H9 (cell line): ENCODE data around the gene GABARAP. TPM values are rescaled to one million over a fixed set of nuclear protein-coding genes. Genes with fewer than 3 reads are reported as not detected.
"Not testable (repeated sequence)": the region's sequence is repeated elsewhere in the genome, so short reads cannot be mapped to it uniquely, and the experiment has no call there.

Experiments used
- DNase-seq: peaks from one replicate; pipeline ENCODE4 v3.0.0-alpha.2; 2017
- H2AFZ ChIP-seq: one replicate; pipeline ENCODE4 v1.6.1; 2013; ENCODE audit warnings: mild to moderate bottlenecking, low read length, control low read depth, moderate library complexity
- H2AK5ac ChIP-seq: 2 replicates; pipeline ENCODE4 v1.6.1; 2013; ENCODE audit warnings: low read length, control low read depth, mixed read lengths; ENCODE audit not compliant: insufficient read length
- H2BK120ac ChIP-seq: one replicate; pipeline ENCODE4 v1.6.1; 2013; ENCODE audit warnings: low read depth, mild to moderate bottlenecking, low read length, control low read depth, inconsistent platforms; ENCODE audit not compliant: poor library complexity, severe bottlenecking
- H2BK12ac ChIP-seq: 2 replicates; pipeline ENCODE4 v1.6.1; 2013; ENCODE audit warnings: low read length, control low read depth, mixed read lengths, low read depth; ENCODE audit not compliant: insufficient read length
- H2BK15ac ChIP-seq: 2 replicates; pipeline ENCODE4 v1.6.1; 2013; ENCODE audit warnings: low read depth, low read length, control low read depth
- H2BK20ac ChIP-seq: one replicate; pipeline ENCODE4 v1.6.1; 2013; ENCODE audit warnings: low read depth, mild to moderate bottlenecking, low read length, control low read depth, inconsistent platforms; ENCODE audit not compliant: poor library complexity, severe bottlenecking
- H2BK5ac ChIP-seq: 2 replicates; pipeline ENCODE4 v1.6.1; 2013; ENCODE audit warnings: low read length, control low read depth, mixed read lengths; ENCODE audit not compliant: insufficient read length
- H3K14ac ChIP-seq: 2 replicates; pipeline ENCODE4 v1.6.1; 2013; ENCODE audit warnings: low read length, control low read depth; ENCODE audit not compliant: insufficient read depth
- H3K18ac ChIP-seq: 2 replicates; pipeline ENCODE4 v1.6.1; 2013; ENCODE audit warnings: low read depth, mild to moderate bottlenecking, mixed read lengths, low read length, control low read depth; ENCODE audit not compliant: insufficient read length
- H3K23ac ChIP-seq: 2 replicates; pipeline ENCODE4 v1.6.1; 2013; ENCODE audit warnings: low read length, control low read depth, mixed read lengths, low read depth; ENCODE audit not compliant: insufficient read length
- H3K23me2 ChIP-seq: 2 replicates; pipeline ENCODE4 v1.6.1; 2013; ENCODE audit warnings: low read depth, mild to moderate bottlenecking, mixed read lengths, low read length, control low read depth; ENCODE audit not compliant: insufficient read length, poor library complexity, severe bottlenecking
- H3K27ac ChIP-seq: 2 replicates; pipeline ENCODE4 v1.5.1; 2013; ENCODE audit warnings: low read length, control low read depth, mixed read lengths, low read depth; ENCODE audit not compliant: insufficient read length
- H3K27me3 ChIP-seq: 2 replicates; pipeline ENCODE4 v1.6.1; 2013; ENCODE audit warnings: low read length, control low read depth, inconsistent platforms; ENCODE audit not compliant: insufficient read depth
- H3K4ac ChIP-seq: 2 replicates; pipeline ENCODE4 v1.6.1; 2013; ENCODE audit warnings: low read depth, mild to moderate bottlenecking, control low read depth, inconsistent platforms, low read length, moderate library complexity
- H3K4me1 ChIP-seq: 2 replicates; pipeline ENCODE4 v1.6.1; 2013; ENCODE audit warnings: low read length, control low read depth, inconsistent platforms; ENCODE audit not compliant: insufficient read depth
- H3K4me2 ChIP-seq: 2 replicates; pipeline ENCODE4 v1.6.1; 2013; ENCODE audit warnings: low read length, control low read depth, mixed read lengths; ENCODE audit not compliant: insufficient read length, insufficient read depth
- H3K56ac ChIP-seq: 2 replicates; pipeline ENCODE4 v1.6.1; 2013; ENCODE audit warnings: low read depth, mild to moderate bottlenecking, mixed read lengths, low read length, control low read depth; ENCODE audit not compliant: insufficient read length
- H3K79me1 ChIP-seq: 2 replicates; pipeline ENCODE4 v1.6.1; 2013; ENCODE audit warnings: low read depth, mild to moderate bottlenecking, moderate library complexity, low read length, control low read depth, inconsistent platforms; ENCODE audit not compliant: insufficient read depth, poor library complexity, severe bottlenecking
- H3K79me2 ChIP-seq: 2 replicates; pipeline ENCODE4 v1.6.1; 2013; ENCODE audit warnings: low read length, control low read depth, inconsistent platforms; ENCODE audit not compliant: insufficient read depth
- H3K9ac ChIP-seq: 2 replicates; pipeline ENCODE4 v1.6.1; 2013; ENCODE audit warnings: low read length, control low read depth, mixed read lengths; ENCODE audit not compliant: insufficient read length; ENCODE audit errors: extremely low read depth
- H3K9me3 ChIP-seq: one replicate; pipeline ENCODE4 v1.6.1; 2013; ENCODE audit warnings: low read depth, low read length, inconsistent platforms; ENCODE audit not compliant: control insufficient read depth
- H3T11ph ChIP-seq: one replicate; pipeline ENCODE4 v1.6.1; 2013; ENCODE audit warnings: mild to moderate bottlenecking, low read length, control low read depth, inconsistent platforms
- H4K20me1 ChIP-seq: one replicate; pipeline ENCODE4 v1.6.1; 2013; ENCODE audit not compliant: control insufficient read depth, insufficient read length, insufficient read depth
- H4K5ac ChIP-seq: 2 replicates; pipeline ENCODE4 v1.6.1; 2013; ENCODE audit warnings: low read depth, mild to moderate bottlenecking, mixed read lengths, low read length, control low read depth; ENCODE audit not compliant: insufficient read length
- H4K8ac ChIP-seq: replicated peaks from 2 replicates; pipeline ENCODE4 v1.6.1; 2013; ENCODE audit warnings: low read length, control low read depth, mixed read lengths, low read depth; ENCODE audit not compliant: insufficient read length
- H4K91ac ChIP-seq: 2 replicates; pipeline ENCODE4 v1.6.1; 2013; ENCODE audit warnings: low read depth, mild to moderate bottlenecking, moderate library complexity, mixed read lengths, low read length, control low read depth; ENCODE audit not compliant: insufficient read length
- H3K27ac Mint-ChIP-seq, 3 experiments: 2 replicates in 2 of 3; 3 replicates in 1 of 3; pipeline ENCODE4 v1.8.0; 2020 to 2021; ENCODE audit warnings: mixed read lengths in 3 of 3, mild to moderate bottlenecking in 1 of 3, moderate library complexity in 1 of 3
- H3K27me3 Mint-ChIP-seq: 2 replicates; pipeline ENCODE4 v1.8.0; 2021; ENCODE audit warnings: low read depth, mild to moderate bottlenecking, moderate library complexity, mixed read lengths
- H3K36me3 Mint-ChIP-seq, 3 experiments: 2 replicates in 2 of 3; 3 replicates in 1 of 3; pipeline ENCODE4 v1.8.0; 2020 to 2021; ENCODE audit warnings: low read depth in 3 of 3, mixed read lengths in 3 of 3; ENCODE audit not compliant: insufficient read depth in 1 of 3
- H3K4me1 Mint-ChIP-seq, 2 experiments: 2 replicates each; pipeline ENCODE4 v1.8.0; 2020; ENCODE audit warnings: mixed read lengths in 2 of 2
- H3K4me3 Mint-ChIP-seq, 2 experiments: 2 replicates in 1 of 2; 3 replicates in 1 of 2; pipeline ENCODE4 v1.8.0; 2020 to 2021; ENCODE audit warnings: mild to moderate bottlenecking in 2 of 2, mixed read lengths in 2 of 2, moderate library complexity in 1 of 2
- H3K9me3 Mint-ChIP-seq, 2 experiments: 2 replicates in 1 of 2; 3 replicates in 1 of 2; pipeline ENCODE4 v1.8.0; 2020; ENCODE audit warnings: mild to moderate bottlenecking in 2 of 2, mixed read lengths in 2 of 2, moderate library complexity in 1 of 2
- WGBS: extraction: QIAGEN DNeasy Blood & Tissue Kit; methylation state at CpG from one replicate; pipeline ENCODE4 v1.1.7; 2013; ENCODE audit warnings: missing lambda C conversion rate, low lambda C conversion rate, mixed read lengths; ENCODE audit not compliant: insufficient read length; ENCODE audit errors: extremely low coverage; 5-methylcytosine and 5-hydroxymethylcytosine counted together
- total RNA-seq: library from RNA; stranded (reverse); gene quantifications from 2 replicates; pipeline ENCODE4 v1.2.1, GENCODE V29; 2021
- TF ChIP-seq, protein P1 (sequence below): fragments of 200-600 bp; sonication (generic); conservative IDR thresholded peaks from 3 replicates; pipeline ENCODE4 v1.8.0; 2021; ENCODE audit warnings: antibody characterized with exemption, mild to moderate bottlenecking

Gene GABARAP
- total RNA-seq, 1 experiment from 2014 or later, result 261 TPM

DNA sequence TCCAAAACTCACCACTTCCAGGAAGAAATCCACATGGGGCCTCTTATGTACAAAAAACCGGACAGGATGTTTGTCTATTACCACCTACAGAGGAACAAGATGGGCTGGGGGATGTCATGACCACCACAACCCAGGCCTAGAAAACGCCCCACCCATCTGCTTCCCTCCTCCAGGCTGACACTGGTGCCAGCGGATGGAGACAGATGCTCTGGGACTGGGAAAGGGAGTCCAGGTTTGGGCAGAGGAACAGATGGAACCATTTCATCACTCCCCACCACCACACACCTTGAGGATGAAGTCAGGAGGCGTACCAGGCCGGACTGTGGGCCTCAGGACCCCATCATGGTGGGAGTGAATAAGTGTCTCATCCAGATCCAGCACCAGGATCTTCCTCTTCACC lies 4.5 kb upstream of the GABARAP start:
- H3K27me3 Mint-ChIP-seq, result no peaks in the 10 kb centered on the region; the same call in 1 of the 2 replicates
- Histone ChIP-seq H4K91ac (no peak overlapping the region), H2BK12ac (no peak overlapping the region), H2BK15ac (no peak overlapping the region), H2AFZ (no peak overlapping the region), H3K14ac (no peak overlapping the region), H3K4me2 (no peak overlapping the region), H4K20me1 (no peaks in the 10 kb centered on the region), H2BK120ac (no peak overlapping the region), H3K18ac (no peak overlapping the region), H2BK20ac (no peak overlapping the region), H3K79me1 (peaks cover 13% of the 10 kb centered on the region), H3K27me3 (no peaks in the 10 kb centered on the region), H3K79me2 (peaks cover 23% of the 10 kb centered on the region; the same call in 1 of the 2 replicates), H4K5ac (no peak overlapping the region), H4K8ac (no peak overlapping the region), H2BK5ac (no peak overlapping the region), H2AK5ac (no peak overlapping the region), H3K23ac (no peak overlapping the region), H3K27ac (no peak overlapping the region), H3K4ac (no peak overlapping the region), H3K23me2 (peaks cover 8% of the 10 kb centered on the region), H3K9me3 (no peaks in the 10 kb centered on the region), H3K56ac (no peak overlapping the region), H3K4me1 (no peaks in the 10 kb centered on the region; the same call in 1 of the 2 replicates), H3T11ph (no peak overlapping the region), H3K9ac (no peak overlapping the region)
- no peaks in the 10 kb centered on the region; a peak in 1 of 5 replicates for H3K9me3 Mint-ChIP-seq
- peaks cover 23 to 35% (median 34%) of the 10 kb centered on the region in 3 experiments for H3K36me3 Mint-ChIP-seq
- WGBS, result no CpG with 5 or more reads among the region's 5 CpGs
- H3K4me1 Mint-ChIP-seq, result peaks cover 29 to 35% of the 10 kb centered on the region in 2 experiments
- DNase-seq, result no peak
- peak overlapping the region in 1 of 2 experiments; percentile 47; a peak in 1 of 5 replicates for H3K4me3 Mint-ChIP-seq
- peak overlapping the region in 2 of 3 experiments; percentile 29 to 32; a peak in 2 of 7 replicates for H3K27ac Mint-ChIP-seq
- TF ChIP-seq, protein P1, sequence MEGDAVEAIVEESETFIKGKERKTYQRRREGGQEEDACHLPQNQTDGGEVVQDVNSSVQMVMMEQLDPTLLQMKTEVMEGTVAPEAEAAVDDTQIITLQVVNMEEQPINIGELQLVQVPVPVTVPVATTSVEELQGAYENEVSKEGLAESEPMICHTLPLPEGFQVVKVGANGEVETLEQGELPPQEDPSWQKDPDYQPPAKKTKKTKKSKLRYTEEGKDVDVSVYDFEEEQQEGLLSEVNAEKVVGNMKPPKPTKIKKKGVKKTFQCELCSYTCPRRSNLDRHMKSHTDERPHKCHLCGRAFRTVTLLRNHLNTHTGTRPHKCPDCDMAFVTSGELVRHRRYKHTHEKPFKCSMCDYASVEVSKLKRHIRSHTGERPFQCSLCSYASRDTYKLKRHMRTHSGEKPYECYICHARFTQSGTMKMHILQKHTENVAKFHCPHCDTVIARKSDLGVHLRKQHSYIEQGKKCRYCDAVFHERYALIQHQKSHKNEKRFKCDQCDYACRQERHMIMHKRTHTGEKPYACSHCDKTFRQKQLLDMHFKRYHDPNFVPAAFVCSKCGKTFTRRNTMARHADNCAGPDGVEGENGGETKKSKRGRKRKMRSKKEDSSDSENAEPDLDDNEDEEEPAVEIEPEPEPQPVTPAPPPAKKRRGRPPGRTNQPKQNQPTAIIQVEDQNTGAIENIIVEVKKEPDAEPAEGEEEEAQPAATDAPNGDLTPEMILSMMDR, result no peak

DNA sequence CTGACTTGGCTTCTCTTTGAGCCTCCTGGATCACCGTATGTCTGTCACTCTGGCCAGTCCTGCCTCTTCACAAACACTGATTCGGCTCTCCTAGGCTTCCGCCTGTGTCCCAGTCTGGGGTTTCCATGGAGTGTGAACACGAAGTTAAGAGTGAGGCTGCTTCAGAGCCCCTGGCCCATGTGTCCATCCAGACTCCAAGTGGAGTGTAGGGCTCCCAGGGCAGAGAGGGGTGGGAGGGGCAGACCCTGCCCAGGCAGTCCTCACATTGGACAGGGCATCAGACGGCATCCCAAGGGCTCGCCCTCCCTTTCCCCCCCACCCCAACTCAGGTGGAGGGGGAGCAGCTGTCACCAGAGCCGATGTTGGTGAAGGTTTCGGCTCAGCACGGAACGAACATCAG lies 1.6 kb upstream of the GABARAP start:
- not testable (repeated sequence) for DNase-seq, H4K91ac ChIP-seq, H2AFZ ChIP-seq, H3K23ac ChIP-seq, H3K4me2 ChIP-seq, H2BK5ac ChIP-seq, H3K9ac ChIP-seq, H2BK12ac ChIP-seq, H3K27ac ChIP-seq, H3K56ac ChIP-seq, H3T11ph ChIP-seq, H3K79me1 ChIP-seq, H3K14ac ChIP-seq, H3K4me1 ChIP-seq, H2AK5ac ChIP-seq, H3K27me3 ChIP-seq, H3K4ac ChIP-seq, H3K23me2 ChIP-seq, H4K20me1 ChIP-seq, H3K18ac ChIP-seq, H4K5ac ChIP-seq, H2BK120ac ChIP-seq, H3K9me3 ChIP-seq, H3K79me2 ChIP-seq, H4K8ac ChIP-seq, H2BK20ac ChIP-seq, H3K9me3 Mint-ChIP-seq, H3K27me3 Mint-ChIP-seq, H2BK15ac ChIP-seq
- peak overlapping the region; percentile 95 to 97; a peak in 3 of 5 replicates for H3K4me3 Mint-ChIP-seq
- peaks cover 27 to 49% (median 47%) of the 10 kb centered on the region in 3 experiments for H3K36me3 Mint-ChIP-seq
- peak overlapping the region in 1 of 3 experiments; percentile 88; a peak in 2 of 7 replicates for H3K27ac Mint-ChIP-seq
- no CpG with 5 or more reads among the region's 10 CpGs for WGBS
- peaks cover 36 to 37% of the 10 kb centered on the region in 2 experiments for H3K4me1 Mint-ChIP-seq
